Naive thymus-derived CD4-positive, alpha-beta T cell (primary cell): ENCODE measurements around the gene EIF4A2. TPM values are rescaled to one million over a fixed set of nuclear protein-coding genes. Genes with fewer than 3 reads are reported as not detected.

ENCODE experiments used
- ATAC-seq: fragments of 150-1000 bp; cut with Tn5 transposase; 2 replicates; pipeline ENCODE4 v1.10.0; 2021; ENCODE audit warnings: mild to moderate bottlenecking, moderate library complexity
- CTCF ChIA-PET: fragments of 350-600 bp; sonication (Branson Sonifier 250); formaldehyde crosslinking; loops from one replicate; lab custom pipeline; 2021; ENCODE audit warnings: antibody characterized with exemption; lab: Charles Lee
- POLR2A ChIA-PET: fragments of 350-600 bp; sonication (Branson Sonifier 250); formaldehyde crosslinking; loops from one replicate; lab custom pipeline; 2021; ENCODE audit warnings: antibody characterized with exemption, inconsistent platforms; lab: Charles Lee
- DNase-seq, 9 donors: peaks; one replicate each; pipeline versions ENCODE4 v3.0.0 to v3.0.0-alpha.2; 2020 to 2022; ENCODE audit warnings: mixed read lengths in 1 of 9
- H3K27ac ChIP-seq: one replicate; pipeline ENCODE4 v1.7.0; 2013; ENCODE audit warnings: mild to moderate bottlenecking, low read depth, low read length, moderate library complexity
- H3K27me3 ChIP-seq, 2 donors: one replicate each; pipeline ENCODE4 v1.7.0; 2013; ENCODE audit warnings: low read length in 2 of 2, mild to moderate bottlenecking in 2 of 2, moderate library complexity in 2 of 2; ENCODE audit not compliant: control insufficient read depth in 2 of 2, insufficient read depth in 2 of 2
- H3K36me3 ChIP-seq, 3 experiments: 1 replicate in 2 of 3; 2 replicates in 1 of 3; pipeline ENCODE4 v1.7.0; 2013; ENCODE audit warnings: low read length in 3 of 3, mild to moderate bottlenecking in 3 of 3, moderate library complexity in 1 of 3; ENCODE audit not compliant: insufficient read depth in 3 of 3, control insufficient read depth in 2 of 3
- H3K4me1 ChIP-seq, 2 donors: one replicate each; pipeline ENCODE4 v1.7.0; 2013; ENCODE audit warnings: low read length in 2 of 2, mild to moderate bottlenecking in 2 of 2, moderate library complexity in 1 of 2; ENCODE audit not compliant: control insufficient read depth in 2 of 2, insufficient read depth in 2 of 2
- H3K4me3 ChIP-seq: 2 replicates; pipeline ENCODE4 v1.7.0; 2013; ENCODE audit warnings: mild to moderate bottlenecking, low read length
- H3K9me3 ChIP-seq, 3 experiments: 1 replicate in 2 of 3; 2 replicates in 1 of 3; pipeline ENCODE4 v1.7.0; 2013; ENCODE audit warnings: low read length in 3 of 3; ENCODE audit not compliant: control insufficient read depth in 2 of 3
- H3K27ac Mint-ChIP-seq, 9 donors: one replicate each; pipeline ENCODE4 v1.8.0; 2020 to 2022; ENCODE audit warnings: mixed read lengths in 9 of 9, mild to moderate bottlenecking in 8 of 9, moderate library complexity in 5 of 9, inconsistent platforms in 2 of 9
- H3K27me3 Mint-ChIP-seq, 5 donors: one replicate each; pipeline ENCODE4 v1.8.0; 2021 to 2022; ENCODE audit warnings: mixed read lengths in 5 of 5, mild to moderate bottlenecking in 1 of 5
- H3K36me3 Mint-ChIP-seq, 5 donors: one replicate each; pipeline ENCODE4 v1.8.0; 2020 to 2022; ENCODE audit warnings: mixed read lengths in 5 of 5, mild to moderate bottlenecking in 3 of 5, inconsistent platforms in 1 of 5
- H3K4me1 Mint-ChIP-seq, 7 donors: one replicate each; pipeline ENCODE4 v1.8.0; 2020 to 2022; ENCODE audit warnings: mixed read lengths in 7 of 7, mild to moderate bottlenecking in 3 of 7, inconsistent platforms in 1 of 7
- H3K4me3 Mint-ChIP-seq, 10 donors: one replicate each; pipeline ENCODE4 v1.8.0; 2020 to 2022; ENCODE audit warnings: mild to moderate bottlenecking in 10 of 10, mixed read lengths in 10 of 10, moderate library complexity in 6 of 10, inconsistent platforms in 2 of 10
- H3K9me3 Mint-ChIP-seq, 11 donors: one replicate each; pipeline ENCODE4 v1.8.0; 2020 to 2022; ENCODE audit warnings: mixed read lengths in 11 of 11, mild to moderate bottlenecking in 4 of 11, inconsistent platforms in 1 of 11, moderate library complexity in 1 of 11
- intact Hi-C, 2 donors: fragments of 100-400 bp; cut with micrococcal nuclease; formaldehyde crosslinking; loops; one replicate each; pipeline ENCODE4 v1.15.1; 2023
- microRNA-seq: library from miRNA; unstranded; fragments of <30 nt; microRNA quantifications from one replicate; pipeline ENCODE4 v1.2.0, GENCODE V29; 2022; ENCODE audit warnings: borderline microRNAs expressed
- polyA plus RNA-seq, 2 donors: library from polyadenylated mRNA; unstranded; fragments of 300-500 nt; fragmentation: Illumina TruSeq; gene quantifications; one replicate each; pipeline ENCODE4 v1.2.3, GENCODE V29; 2021
- total RNA-seq, 6 experiments: library from RNA in 5 of 6; stranded (reverse) in 5 of 6; gene quantifications; 1 replicate in 5 of 6; 2 replicates in 1 of 6; pipeline ENCODE4 v1.2.3 and lab custom pipeline; 2021 to 2026

EIF4A2 gene
- total and polyA plus RNA-seq, 7 experiments from 2014 or later: 237 to 804 (median 626) TPM

DNA sequence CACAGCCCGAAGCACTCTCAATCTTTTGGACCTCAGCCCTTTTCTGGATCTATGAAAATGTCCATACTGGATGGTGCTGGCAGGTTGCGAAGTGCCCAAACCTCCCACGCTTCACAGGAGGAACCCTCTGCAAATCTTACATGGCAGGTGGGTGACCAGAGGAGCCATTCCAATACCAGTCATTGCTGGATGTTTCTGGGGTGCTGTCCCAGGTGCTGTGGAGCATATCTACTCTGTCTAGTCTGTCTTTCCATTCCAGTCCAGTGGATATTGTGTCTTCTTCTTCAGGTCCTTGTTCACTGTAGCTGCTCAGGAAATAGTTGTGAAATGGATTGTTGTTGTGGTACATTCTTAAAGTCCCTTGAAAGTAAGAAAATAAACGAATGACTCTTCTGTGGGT lies 48.4 kb downstream of the EIF4A2 start:
- Histone ChIP-seq H3K4me3 (no peak overlapping the region), H3K27ac (no peak overlapping the region), H3K9me3 (no peaks in the 10 kb centered on the region), H3K36me3 (no peaks in the 10 kb centered on the region), H3K4me1 (peaks cover 0 to 9% of the 10 kb centered on the region in 2 donors), H3K27me3 (peaks cover 0 to 9% of the 10 kb centered on the region in 2 donors)
- no peaks in the 10 kb centered on the region for H3K9me3 Mint-ChIP-seq
- no peak overlapping the region for H3K27ac Mint-ChIP-seq
- CTCF ChIA-PET: no interaction called here
- intact Hi-C loops: no loop called here
- peaks cover 31 to 71% (median 35%) of the 10 kb centered on the region in 5 donors for H3K27me3 Mint-ChIP-seq
- ATAC-seq (no peak), DNase-seq (no peak)
- H3K36me3 Mint-ChIP-seq: no peaks in the 10 kb centered on the region
- POLR2A ChIA-PET: no interaction called here
- peaks cover 2 to 8% (median 6%) of the 10 kb centered on the region in 7 donors for H3K4me1 Mint-ChIP-seq
- no peak overlapping the region for H3K4me3 Mint-ChIP-seq

DNA sequence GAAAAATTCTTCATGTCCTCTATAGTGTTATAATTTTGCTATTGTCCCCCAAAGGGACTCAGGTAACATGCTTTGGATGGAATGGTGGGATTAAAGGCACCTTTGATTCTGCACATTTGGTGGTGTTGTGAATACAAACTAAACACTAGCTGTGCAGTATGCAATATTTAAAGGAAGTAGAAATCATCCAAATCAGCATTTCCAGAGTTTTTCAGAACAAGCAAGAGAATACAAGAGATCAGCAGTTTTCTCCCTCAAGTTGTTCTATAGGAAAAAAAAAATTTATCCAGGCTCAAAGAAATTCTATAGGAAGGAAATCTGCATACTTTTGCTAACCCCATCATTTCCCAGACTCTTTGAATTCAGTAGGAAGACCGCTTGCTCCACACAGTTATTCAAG lies 48.9 kb downstream of the EIF4A2 start:
- Mint-ChIP-seq H3K36me3 (no peaks in the 10 kb centered on the region), H3K27me3 (peaks cover 31 to 71% (median 35%) of the 10 kb centered on the region in 5 donors), H3K9me3 (no peaks in the 10 kb centered on the region), H3K4me3 (no peak overlapping the region), H3K4me1 (peaks cover 2 to 8% (median 5%) of the 10 kb centered on the region in 7 donors), H3K27ac (no peak overlapping the region)
- Histone ChIP-seq H3K27ac (no peak overlapping the region), H3K9me3 (no peaks in the 10 kb centered on the region), H3K4me3 (no peak overlapping the region), H3K27me3 (peaks cover 0 to 9% of the 10 kb centered on the region in 2 donors), H3K4me1 (peaks cover 0 to 9% of the 10 kb centered on the region in 2 donors), H3K36me3 (no peaks in the 10 kb centered on the region)
- intact Hi-C loops: no loop called here
- DNase-seq: no peak
- POLR2A ChIA-PET: no interaction called here
- ATAC-seq: no peak
- CTCF ChIA-PET: no interaction called here

Small RNAs within 50 kb of the gene (microRNA-seq; reads per million reads assigned to microRNA genes)
- 273 reads per million, percentile 66 among the genes with 10 or more reads in this experiment for gene MIR1248

Other genes starting within 250 kb of the EIF4A2 start
- 10 to 100 TPM in 2 of 5 experiments, 1 to 10 TPM in 3; 3.1 to 13.9 (median 4.9) TPM for gene CRYGS, start 239.2 kb upstream of the EIF4A2 start, total RNA-seq
- under 1 TPM in 1 of 2 donors, not detected in 1; 0.26 TPM for gene CRYGS, start 239.2 kb upstream of the EIF4A2 start, polyA plus RNA-seq
- 10 to 100 TPM; 11.3 to 20.3 (median 15.8) TPM for gene TBCCD1, start 216.2 kb upstream of the EIF4A2 start, total RNA-seq
- gene TBCCD1, start 216.2 kb upstream of the EIF4A2 start, polyA plus RNA-seq: 10 to 100 TPM; 13.8 to 21.1 TPM
- gene DNAJB11, start 212.9 kb upstream of the EIF4A2 start, total RNA-seq: 10 to 100 TPM; 29.9 to 75.2 (median 63.1) TPM
- gene DNAJB11, start 212.9 kb upstream of the EIF4A2 start, polyA plus RNA-seq: 10 to 100 TPM; 27.4 to 28.5 TPM
- gene AHSG, start 170.5 kb upstream of the EIF4A2 start, total RNA-seq: not detected
- gene AHSG, start 170.5 kb upstream of the EIF4A2 start, polyA plus RNA-seq: not detected
- not detected for gene FETUB, start 143.2 kb upstream of the EIF4A2 start, total RNA-seq
- not detected for gene FETUB, start 143.2 kb upstream of the EIF4A2 start, polyA plus RNA-seq
- gene HRG, start 117.6 kb upstream of the EIF4A2 start, total RNA-seq: not detected
- gene HRG, start 117.6 kb upstream of the EIF4A2 start, polyA plus RNA-seq: not detected
- gene KNG1, start 66.2 kb upstream of the EIF4A2 start, total RNA-seq: not detected
- not detected for gene KNG1, start 66.2 kb upstream of the EIF4A2 start, polyA plus RNA-seq
- 10 to 100 TPM in 4 of 5 experiments, 1 to 10 TPM in 1; 8.7 to 71.6 (median 22.1) TPM for gene RFC4, start 22.9 kb downstream of the EIF4A2 start, total RNA-seq
- gene RFC4, start 22.9 kb downstream of the EIF4A2 start, polyA plus RNA-seq: 10 to 100 TPM; 22.5 to 28.1 TPM
- gene ADIPOQ, start 59.1 kb downstream of the EIF4A2 start, total RNA-seq: not detected
- not detected for gene ADIPOQ, start 59.1 kb downstream of the EIF4A2 start, polyA plus RNA-seq
- 100 to 1,000 TPM; 115 to 264 (median 160) TPM for gene ST6GAL1, start 146.9 kb downstream of the EIF4A2 start, total RNA-seq
- gene ST6GAL1, start 146.9 kb downstream of the EIF4A2 start, polyA plus RNA-seq: 100 to 1,000 TPM; 214 to 313 TPM